Limb (tissue), 2 donors: ENCODE data around the gene RTL10.

Experiments used
- DNase-seq, 2 donors: peaks; one replicate each; pipeline ENCODE4 v3.0.0-alpha.2; 2016; ENCODE audit errors: extremely low spot score in 2 of 2

The RTL10 gene

GRCh38 chr22:19811811-19812771 is 42.6 kb downstream of the RTL10 start:
- peak in 1 of 2 donors; percentile 28 for DNase-seq

- peak in 1 of 2 donors; percentile 24 for DNase-seq
Measured at GRCh38 chr22:19811211-19811621, 43.5 kb downstream of the RTL10 start.

- DNase-seq = peak in 1 of 2 donors; percentile 37
Measured at GRCh38 chr22:19810381-19811201, 44.1 kb downstream of the RTL10 start.

DNA sequence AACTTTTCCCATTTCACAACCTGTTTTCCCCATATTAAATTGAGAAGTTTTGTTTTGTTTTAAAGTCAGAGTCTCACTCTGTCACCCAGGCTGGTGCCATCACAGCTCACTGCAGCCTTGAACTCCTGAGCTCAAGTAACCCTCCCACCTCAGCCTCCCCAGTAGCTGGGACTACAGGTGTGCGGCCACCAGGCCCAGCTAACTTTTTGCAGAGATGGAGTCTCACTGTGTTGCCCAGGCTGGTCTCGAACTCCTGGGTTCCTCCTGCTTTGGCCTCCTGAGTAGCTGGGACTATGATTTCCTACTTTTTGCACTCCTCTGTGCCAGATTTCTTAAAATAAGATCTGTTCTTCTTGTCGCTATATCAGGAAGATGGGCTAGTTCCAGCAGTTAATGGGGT is 44.9 kb downstream of the RTL10 start:
- no peak for DNase-seq

GRCh38 chr22:19808873-19809478 is 45.7 kb downstream of the RTL10 start:
- no peak for DNase-seq

DNA sequence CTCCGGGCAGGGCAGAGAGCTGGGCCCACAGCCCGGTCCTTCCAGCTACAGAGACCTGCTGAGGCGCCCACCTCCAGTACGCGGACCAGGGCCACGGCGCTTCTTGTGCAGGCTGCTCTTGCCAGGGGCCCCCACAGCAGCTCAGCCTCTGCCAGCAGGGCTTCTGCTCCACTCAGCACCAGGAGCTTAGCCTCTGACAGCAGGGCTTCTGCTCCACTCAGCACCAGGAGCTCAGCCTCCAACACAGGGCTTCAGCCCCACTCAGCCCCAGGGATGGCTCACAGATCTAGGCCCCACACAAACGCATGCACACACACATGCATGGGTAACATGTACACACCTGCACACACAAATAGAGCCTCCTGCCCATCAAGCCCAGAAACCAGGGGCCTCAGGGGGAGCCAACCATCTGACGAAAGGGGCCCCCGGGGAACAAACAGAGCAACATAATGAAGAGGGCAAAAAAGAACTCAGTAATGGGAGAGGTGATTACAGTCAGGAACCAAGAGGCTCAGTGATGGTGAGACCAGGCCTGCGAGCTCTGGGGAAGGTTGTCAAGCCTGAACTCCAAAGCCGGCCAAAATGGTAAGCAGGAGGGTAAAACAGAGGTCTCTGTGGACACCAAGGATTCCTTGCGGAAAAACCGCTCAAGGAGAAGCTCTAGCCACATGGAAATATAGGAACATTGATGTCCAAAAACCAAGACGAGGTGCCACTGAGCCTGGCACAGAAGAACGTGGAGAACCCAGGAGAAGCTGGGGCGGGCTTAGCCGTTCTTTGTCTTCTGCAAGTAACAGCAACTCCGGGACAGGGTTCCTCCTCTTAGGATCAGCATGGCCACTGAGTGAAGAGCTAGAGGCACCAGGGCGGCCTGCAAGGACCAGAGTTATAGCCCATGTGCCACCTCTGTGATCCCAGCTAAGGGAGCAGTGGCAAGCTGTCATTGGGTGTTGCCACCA is 46.5 kb downstream of the RTL10 start:
- DNase-seq = peak in 1 of 2 donors; percentile 18

DNA sequence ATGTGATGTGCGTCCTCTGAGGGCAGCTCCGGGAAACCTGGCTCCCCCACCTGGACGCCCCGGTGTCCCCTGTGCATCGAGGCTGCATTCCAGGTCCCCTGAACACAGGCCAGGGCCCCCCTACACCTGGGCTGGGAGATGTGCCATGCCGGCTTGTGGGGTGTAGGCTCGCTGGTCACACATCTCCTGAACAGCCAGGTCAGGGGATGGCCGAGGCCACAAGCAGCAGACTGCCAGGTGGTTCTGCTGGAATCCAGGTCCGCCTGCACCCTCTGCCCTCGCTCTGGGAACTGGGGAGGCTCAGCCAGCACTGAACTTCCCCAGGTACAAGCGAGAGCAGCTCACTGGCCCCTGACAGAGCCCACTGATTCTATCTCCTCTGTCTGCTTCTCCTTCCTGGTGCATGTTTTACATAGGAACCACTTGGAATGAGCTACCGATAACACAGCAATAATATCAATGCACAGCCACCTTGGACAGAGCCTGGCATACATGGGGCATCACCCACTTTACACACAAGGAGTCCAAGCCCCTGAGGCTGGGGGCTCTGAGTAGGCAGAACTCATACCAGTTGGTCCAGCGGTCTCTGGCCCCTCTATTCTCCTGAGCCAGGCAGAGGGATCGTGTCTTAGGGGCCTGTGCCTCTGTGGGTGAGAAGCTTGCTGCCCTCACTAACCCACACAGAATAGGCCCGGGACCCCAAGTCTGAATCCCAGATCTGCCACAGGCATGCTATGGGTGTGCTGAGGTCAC is 47.3 kb downstream of the RTL10 start:
- DNase-seq = peak in 1 of 2 donors; percentile 23

DNA sequence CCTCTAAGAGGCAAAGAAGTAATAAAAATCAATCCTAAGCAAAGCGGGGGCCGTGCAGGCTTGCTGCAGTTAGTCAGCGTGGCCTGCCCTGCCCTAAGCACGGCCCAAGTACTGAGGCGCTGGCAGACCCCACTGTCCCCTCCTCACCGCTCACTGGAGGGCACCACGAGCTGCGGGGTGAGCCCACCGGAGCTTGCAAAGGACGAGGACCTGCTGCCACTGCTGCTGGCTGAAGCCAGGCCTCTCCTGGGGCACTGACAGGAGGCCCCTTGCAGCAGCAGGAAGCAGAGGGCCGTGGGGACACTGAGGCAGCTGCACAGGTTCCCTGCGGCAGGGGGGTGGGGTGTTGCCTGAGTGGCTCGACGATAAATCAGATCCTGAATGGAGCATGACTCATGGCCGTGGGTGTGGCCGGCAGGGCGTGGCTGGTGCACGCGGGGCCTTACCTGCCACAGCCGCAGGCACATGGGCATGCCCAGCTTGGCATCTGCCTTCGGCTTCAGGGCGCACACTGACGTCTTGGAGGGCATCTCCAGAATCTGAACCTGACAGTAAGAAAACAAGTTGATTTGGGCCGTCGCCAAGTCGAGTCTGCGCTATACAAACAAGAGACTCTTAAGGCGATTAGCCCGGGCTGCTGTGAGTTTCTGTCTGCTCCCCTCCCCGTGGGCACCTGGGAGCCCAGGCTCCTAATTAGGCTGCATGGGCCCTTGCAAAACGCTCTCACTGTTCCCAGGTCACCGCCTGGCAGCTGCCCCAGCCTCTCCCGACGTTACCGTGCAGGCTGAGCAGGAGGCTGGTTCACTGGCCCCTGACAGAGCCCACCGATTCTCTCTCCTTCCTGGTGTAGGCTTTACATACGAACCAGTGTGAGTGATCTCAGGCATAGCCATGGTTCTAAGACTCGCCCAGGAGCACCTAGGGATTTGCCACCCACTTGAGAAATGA is 48.2 kb downstream of the RTL10 start:
- peak in 1 of 2 donors; percentile 35 for DNase-seq

GRCh38 chr22:19805821-19806212 is 48.9 kb downstream of the RTL10 start:
- DNase-seq = no peak
